GM12891 (cell line): ENCODE measurements around the gene ANKHD1.

Experiments used
- POLR2A ChIP-seq: IDR thresholded peaks from 2 replicates; pipeline ENCODE4 v1.6.1; 2011; ENCODE audit warnings: low read depth, low read length, control low read depth
- POLR2AphosphoS5 ChIP-seq: IDR thresholded peaks from 2 replicates; pipeline ENCODE4 v1.6.1; 2011; ENCODE audit warnings: low read depth, low read length, control low read depth

DNA sequence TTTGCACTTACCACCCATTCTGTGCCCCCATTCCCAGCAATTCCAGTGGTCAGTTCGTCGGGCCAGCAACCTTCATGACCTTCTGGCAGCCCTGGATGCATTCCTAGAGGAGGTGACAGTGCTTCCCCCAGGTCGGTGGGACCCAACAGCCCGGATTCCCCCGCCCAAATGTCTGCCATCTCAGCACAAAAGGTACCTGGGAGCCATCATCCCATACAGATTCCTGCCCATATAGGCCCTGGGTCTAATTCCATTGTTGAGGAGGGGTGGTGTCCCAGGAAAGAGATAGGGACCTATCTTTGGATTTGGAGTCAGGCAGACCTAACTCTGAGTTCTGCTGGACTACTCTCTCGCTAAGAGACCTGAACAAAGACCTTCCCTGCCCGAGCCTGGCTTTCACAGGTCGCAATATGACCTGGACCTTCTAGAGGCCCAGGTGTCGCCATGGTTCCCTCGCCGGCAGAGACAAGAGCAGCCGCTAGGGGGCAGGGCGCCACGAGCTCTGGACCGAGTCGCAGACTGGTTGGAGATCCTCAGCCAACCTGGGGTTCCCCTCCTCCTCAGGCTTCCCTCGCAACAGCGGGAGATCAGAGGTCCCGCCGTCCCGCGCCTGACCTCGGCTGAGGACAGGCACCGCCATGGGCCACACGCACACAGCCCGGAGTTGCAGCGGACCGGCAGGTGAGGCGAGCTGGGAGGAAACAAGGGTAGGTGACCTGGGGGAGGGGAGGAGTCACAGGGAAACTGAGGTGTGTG, 38.6 kb upstream of the ANKHD1 start:
- TF ChIP-seq POLR2AphosphoS5: no peak
- TF ChIP-seq POLR2A: no peak
